ENCODE results near the gene ZNF683.

Gene ZNF683

DNA sequence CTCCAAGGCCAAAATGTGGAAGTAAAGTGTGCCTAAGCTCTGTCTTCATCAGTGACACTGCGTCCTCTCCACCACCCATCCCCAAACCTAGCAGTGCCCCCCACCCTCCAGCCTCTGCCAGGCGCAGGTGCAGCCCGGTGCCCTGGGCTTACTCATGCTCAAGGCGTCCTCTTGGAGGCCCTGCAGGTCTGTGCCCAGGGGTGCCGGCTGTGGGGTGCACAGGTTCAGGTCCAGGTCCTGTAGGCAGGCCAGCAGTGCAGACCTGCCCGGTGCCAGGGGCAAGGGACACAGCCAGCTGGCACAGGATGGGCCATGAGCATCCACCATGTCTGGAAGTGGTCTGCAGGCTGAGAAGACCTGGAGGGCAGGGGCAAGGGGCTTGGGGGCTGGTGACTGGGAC lies 5.1 kb downstream of the ZNF683 start:
- TF ChIP-seq, protein P1, sequence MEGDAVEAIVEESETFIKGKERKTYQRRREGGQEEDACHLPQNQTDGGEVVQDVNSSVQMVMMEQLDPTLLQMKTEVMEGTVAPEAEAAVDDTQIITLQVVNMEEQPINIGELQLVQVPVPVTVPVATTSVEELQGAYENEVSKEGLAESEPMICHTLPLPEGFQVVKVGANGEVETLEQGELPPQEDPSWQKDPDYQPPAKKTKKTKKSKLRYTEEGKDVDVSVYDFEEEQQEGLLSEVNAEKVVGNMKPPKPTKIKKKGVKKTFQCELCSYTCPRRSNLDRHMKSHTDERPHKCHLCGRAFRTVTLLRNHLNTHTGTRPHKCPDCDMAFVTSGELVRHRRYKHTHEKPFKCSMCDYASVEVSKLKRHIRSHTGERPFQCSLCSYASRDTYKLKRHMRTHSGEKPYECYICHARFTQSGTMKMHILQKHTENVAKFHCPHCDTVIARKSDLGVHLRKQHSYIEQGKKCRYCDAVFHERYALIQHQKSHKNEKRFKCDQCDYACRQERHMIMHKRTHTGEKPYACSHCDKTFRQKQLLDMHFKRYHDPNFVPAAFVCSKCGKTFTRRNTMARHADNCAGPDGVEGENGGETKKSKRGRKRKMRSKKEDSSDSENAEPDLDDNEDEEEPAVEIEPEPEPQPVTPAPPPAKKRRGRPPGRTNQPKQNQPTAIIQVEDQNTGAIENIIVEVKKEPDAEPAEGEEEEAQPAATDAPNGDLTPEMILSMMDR (IDR thresholded peaks at IDR 0.05; ENCODE audit: control insufficient read depth, insufficient read depth, low read depth, low read length, missing control alignments) = no peak
- no peak for DNase-seq (ENCODE audit: low read depth)
- H3K4me3 ChIP-seq (ENCODE audit: control insufficient read depth, low read depth, low read length) = no peak overlapping the region

- no peak overlapping the region for H3K4me3 ChIP-seq (ENCODE audit: control insufficient read depth, low read depth, low read length)
- TF ChIP-seq, protein P1 (IDR thresholded peaks at IDR 0.05; ENCODE audit: control insufficient read depth, insufficient read depth, low read depth, low read length, missing control alignments) = no peak
- DNase-seq (ENCODE audit: low read depth) = no peak
These were observed 7.6 kb downstream of the ZNF683 start for GRCh38 chr1:26364956-26365355.

GRCh38 chr1:26363549-26364448 lies 8.8 kb downstream of the ZNF683 start:
- TF ChIP-seq, protein P1 (IDR thresholded peaks at IDR 0.05; ENCODE audit: control insufficient read depth, insufficient read depth, low read depth, low read length, missing control alignments) = peak; percentile 98
- DNase-seq (ENCODE audit: low read depth) = no peak
- no peak overlapping the region for H3K4me3 ChIP-seq (ENCODE audit: control insufficient read depth, low read depth, low read length)

DNA sequence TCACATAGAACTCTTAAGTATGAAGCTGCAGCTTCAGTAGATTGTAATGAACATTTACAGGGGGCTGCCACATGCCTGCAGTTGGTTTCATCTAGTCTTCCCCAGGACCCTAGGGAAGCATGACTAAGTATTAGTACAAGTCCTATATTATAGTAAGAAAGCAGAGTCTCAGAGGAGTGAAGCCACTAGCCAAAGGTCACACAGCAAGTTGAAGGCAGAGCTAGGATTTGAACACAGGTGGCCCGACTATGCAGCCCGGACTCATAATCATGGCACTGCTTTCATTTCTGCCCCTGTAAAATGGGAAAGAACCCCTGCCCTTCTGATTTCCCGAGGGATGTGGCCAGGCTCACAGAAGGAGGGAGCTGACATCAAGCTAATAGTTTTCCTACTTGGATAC lies 10.2 kb downstream of the ZNF683 start:
- DNase-seq (ENCODE audit: low read depth) = no peak
- H3K4me3 ChIP-seq (ENCODE audit: control insufficient read depth, low read depth, low read length) = no peak overlapping the region
- TF ChIP-seq, protein P1 (IDR thresholded peaks at IDR 0.05; ENCODE audit: control insufficient read depth, insufficient read depth, low read depth, low read length, missing control alignments) = no peak

- H3K4me3 ChIP-seq (ENCODE audit: control insufficient read depth, low read depth, low read length) = no peak overlapping the region
- no peak for DNase-seq (ENCODE audit: low read depth)
- TF ChIP-seq, protein P1 (IDR thresholded peaks at IDR 0.05; ENCODE audit: control insufficient read depth, insufficient read depth, low read depth, low read length, missing control alignments) = no peak
These were observed 10.9 kb downstream of the ZNF683 start for GRCh38 chr1:26361605-26362122.

GRCh38 chr1:26360807-26361604 lies 11.5 kb downstream of the ZNF683 start:
- no peak overlapping the region for H3K4me3 ChIP-seq (ENCODE audit: control insufficient read depth, low read depth, low read length)
- TF ChIP-seq, protein P1 (IDR thresholded peaks at IDR 0.05; ENCODE audit: control insufficient read depth, insufficient read depth, low read depth, low read length, missing control alignments) = no peak

More at GRCh38 chr1:26360807-26361604, 11.5 kb downstream of the ZNF683 start:
- no peak for DNase-seq (ENCODE audit: low read depth)

All from AG09309 (cell line).